HG03521 (cell line): Measurements from ENCODE around the gene MNT.
"Not testable (repeated sequence)": the region's sequence is repeated elsewhere in the genome, so short reads cannot be mapped to it uniquely, and the experiment has no call there.

ENCODE experiments used
- ATAC-seq: cut with Tn5 transposase; IDR thresholded peaks from one replicate; pipeline ENCODE4 v1.9.1; 2021; ENCODE audit warnings: mild to moderate bottlenecking, moderate library complexity; ENCODE audit not compliant: unreplicated experiment

MNT gene, protein sequence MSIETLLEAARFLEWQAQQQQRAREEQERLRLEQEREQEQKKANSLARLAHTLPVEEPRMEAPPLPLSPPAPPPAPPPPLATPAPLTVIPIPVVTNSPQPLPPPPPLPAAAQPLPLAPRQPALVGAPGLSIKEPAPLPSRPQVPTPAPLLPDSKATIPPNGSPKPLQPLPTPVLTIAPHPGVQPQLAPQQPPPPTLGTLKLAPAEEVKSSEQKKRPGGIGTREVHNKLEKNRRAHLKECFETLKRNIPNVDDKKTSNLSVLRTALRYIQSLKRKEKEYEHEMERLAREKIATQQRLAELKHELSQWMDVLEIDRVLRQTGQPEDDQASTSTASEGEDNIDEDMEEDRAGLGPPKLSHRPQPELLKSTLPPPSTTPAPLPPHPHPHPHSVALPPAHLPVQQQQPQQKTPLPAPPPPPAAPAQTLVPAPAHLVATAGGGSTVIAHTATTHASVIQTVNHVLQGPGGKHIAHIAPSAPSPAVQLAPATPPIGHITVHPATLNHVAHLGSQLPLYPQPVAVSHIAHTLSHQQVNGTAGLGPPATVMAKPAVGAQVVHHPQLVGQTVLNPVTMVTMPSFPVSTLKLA

DNA sequence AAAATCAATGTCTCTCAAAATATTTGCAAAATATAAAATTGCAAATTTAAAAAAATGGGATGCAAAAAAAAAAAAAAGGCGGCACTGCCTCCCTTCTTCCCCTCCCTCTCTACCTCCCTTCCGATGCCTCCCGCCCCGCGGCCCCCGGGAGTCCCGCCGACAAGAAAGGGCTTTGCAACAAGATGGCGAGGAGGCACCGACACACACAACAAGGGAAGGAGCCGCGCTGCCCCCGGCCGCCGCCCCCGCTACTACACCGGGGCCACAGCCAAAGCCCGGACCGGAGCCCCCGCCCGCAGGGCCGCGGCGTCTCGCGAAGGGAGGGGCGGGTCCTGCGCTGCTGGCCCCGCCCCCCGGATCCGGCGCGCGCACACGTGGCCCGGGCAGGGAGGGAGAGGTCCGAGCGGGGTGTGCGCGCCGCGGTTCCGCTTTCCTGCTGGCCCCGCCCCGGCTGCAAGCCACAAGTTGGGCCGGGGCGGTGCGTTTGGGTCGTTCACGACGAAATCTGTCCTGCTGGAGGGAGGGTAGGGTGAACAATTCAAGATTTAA lies at the start of gene MNT:
TSS of gene MNT (minus strand) at position 184 of the 549 bp plus-strand sequence. CDS start 348 bp downstream, outside the sequence.
- ATAC-seq: peak; percentile 32

DNA sequence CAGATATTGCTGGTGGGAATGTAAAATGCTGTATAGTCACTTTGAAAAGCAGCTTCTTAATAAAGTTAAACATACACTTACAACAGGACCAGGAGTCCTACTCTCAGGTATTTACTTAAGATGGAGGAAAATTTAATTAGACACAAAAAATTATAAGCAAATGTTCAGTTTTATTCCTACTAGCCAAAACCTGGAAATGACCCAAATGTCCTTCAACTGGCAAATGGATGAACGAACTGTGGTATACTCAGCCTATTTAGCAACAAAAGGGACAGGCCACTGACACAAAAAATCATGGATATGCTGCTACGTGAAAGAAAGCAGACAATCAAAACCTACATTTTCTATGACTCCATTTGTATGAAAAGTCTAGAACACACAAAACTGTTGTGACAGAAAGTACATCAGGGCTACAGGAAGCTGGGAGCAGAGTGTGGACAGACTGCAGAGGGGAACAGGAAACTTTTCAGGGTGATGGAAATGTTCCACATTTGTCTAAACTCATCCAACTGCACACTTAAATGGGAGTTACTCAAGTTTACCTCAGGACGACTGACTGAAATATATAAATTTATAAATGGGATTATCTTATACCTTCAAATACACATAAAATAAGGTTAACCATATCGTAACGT lies 49.3 kb upstream of the MNT start:
- no peak for ATAC-seq

DNA sequence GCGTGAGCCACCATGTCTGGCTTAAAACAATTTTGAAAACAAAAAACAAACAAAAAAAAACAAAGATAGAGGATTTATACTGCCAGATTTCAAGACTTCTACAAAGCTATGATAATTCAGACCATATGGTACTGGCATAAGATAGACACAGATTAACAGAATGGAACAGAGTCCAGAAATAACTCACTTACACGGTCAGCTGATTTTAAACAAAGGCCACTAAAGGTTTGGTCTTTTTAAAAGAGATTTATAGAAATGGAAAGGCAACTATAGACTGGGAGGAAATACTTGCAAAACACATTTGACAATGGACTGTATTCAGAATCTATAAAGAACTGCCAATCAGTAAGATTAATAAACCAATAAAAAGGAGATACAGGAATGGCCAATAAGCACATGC lies 48.6 kb upstream of the MNT start:
- no peak for ATAC-seq

DNA sequence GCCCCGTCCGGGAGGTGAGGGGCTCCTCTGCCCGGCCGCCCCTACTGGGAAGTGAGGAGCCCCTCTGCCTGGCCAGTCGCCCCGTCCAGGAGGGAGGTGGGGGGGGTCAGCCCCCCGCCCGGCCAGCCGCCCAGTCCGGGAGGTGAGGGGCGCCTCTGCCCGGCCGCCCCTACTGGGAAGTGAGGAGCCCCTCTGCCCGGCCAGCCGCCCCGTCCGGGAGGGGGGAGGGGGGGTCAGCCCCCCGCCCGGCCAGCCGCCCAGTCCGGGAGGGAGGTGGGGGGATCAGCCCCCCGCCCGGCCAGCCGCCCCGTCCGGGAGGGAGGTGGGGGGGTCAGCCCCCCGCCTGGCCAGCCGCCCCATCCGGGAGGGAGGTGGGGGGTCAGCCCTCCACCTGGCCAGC lies 46.6 kb upstream of the MNT start:
- not testable (repeated sequence) for ATAC-seq

DNA sequence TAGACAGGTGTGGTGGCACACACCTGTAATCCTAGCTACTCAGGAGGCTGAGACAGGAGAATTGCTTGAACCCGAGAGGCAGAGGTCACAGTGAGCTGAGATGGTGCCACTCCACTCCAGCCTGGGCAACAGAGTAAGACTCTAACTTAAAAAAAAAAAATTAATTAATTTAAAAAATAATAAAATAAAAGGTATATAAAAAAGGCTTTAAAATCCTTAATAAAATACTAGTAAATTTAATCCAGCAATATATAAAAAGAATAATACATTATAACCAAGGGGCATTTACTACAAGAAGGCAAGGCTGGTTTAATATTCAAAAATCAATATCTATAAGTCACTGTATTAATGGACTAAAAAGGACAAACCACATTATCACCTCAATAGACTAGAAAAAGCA lies 44.8 kb upstream of the MNT start:
- ATAC-seq: no peak

DNA sequence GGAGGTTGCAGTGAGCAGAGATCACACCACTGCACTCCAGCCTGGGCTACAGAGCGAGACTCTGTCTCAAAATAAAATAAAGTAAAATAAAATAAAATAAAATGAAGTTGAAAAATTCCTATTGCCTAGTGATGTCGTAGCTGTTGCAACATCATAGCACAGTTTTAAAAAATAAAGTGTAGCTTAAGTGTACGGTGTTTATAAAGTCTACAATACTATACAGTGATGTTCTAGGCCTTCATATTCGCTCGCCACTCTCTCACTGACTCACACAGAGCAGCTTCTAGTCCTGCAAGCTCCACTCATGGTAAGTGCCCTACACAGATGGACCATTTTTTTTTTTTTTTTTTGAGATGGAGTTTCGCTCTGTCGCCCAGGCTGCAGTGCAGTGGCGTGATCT lies 43.5 kb upstream of the MNT start:
- no peak for ATAC-seq

DNA sequence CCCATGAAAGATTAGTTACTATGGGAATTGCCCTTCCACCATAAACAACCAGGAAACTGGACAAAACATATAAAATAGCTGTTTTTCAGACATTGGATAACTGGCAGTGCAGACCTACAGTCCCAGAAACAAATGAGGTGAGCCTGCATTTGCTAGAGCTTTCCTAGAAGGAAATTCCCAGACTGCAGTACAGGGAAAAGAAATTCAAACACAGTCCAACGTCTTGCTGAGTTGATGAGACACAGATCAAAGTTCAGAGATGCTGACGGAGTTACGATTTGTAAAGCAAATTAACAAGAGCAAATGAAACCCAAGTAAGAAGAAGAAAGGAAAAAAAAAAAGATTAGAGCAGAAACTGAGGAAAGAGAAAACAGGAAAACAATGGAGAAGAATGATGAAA lies 41.3 kb upstream of the MNT start:
- no peak for ATAC-seq

DNA sequence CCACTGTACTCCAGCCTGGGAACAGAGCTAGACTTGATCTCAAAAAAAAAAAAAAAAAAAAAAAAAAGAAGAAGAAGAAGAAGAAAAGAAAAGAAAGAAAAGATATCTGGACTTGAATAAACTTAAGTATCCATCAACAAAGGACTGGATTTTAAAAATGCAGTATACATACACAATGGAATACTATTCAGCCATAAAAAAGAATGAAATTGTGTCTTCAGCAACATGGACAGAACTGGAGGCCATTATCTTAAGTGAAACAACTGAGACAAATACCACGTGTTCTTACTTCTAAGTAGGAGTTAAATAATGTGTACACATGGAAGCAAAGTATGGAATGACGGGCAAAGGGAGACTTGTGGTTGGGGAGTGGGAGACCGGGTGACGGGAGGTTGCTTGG lies 40.1 kb upstream of the MNT start:
- no peak for ATAC-seq

DNA sequence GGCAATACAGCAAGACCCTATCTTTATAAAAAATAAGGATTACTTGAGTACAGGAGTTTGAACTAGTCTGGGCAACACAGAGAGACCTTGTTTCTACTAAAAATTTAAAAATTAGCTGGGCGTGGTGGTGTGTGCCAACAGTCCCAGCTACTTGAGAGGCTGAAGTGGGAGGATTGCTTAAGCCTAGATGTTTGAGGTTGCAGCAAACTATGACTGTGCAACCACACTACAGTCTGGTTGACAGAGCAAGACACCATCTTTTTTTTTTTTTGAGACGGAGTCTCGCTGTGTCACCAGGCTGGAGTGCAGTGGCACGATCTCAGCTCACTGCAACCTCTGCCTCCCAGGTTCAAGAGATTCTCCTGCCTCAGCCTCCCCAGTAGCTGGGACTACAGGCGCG lies 39.1 kb upstream of the MNT start:
- not testable (repeated sequence) for ATAC-seq

DNA sequence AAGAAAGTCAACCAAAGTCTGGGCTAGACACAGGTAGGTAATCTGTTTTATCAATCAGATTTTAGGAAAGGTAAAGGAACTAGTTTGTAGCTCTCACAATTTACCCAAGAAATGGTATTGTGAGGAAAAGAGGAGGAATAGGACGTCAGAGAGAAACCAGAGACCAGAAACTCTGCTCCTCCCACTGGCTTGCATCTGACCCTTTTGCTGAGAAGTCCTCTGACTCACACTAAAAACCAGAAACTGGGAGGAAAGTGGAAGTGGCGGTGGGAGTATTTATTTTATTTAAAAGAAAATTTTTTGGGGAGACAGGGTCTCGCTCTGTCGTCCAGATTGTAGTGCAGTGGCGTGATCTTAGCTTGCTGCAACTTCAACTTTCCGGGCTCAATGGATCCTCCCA lies 38.0 kb upstream of the MNT start:
- no peak for ATAC-seq

DNA sequence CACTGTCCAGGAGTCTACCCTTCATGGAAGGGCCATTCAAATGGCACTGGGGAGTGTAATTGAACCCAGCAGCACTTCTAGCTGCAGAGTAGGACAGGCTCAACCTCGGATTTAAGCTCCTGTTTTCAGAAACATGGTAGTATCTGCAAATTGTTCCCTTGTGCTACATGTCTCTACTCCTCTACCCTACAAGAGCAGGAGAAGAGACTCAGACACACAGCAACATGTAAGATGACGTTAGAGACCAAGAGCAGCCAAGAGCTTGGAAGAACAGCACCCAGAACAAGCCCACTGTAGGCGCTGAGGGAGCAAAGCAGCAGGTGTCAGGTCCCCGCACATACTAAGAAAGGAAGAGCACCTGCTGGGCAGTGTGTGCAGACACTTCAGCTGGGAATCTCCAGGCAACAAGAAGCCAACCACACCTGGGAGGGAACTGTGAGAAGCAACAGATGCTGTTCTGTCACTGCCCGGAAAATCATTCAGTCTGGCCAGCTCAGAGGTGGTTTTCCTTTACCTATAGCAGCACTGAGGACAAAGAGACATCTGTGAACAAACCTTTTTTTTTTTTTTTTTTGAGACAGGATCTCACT lies 35.6 kb upstream of the MNT start:
- no peak for ATAC-seq

DNA sequence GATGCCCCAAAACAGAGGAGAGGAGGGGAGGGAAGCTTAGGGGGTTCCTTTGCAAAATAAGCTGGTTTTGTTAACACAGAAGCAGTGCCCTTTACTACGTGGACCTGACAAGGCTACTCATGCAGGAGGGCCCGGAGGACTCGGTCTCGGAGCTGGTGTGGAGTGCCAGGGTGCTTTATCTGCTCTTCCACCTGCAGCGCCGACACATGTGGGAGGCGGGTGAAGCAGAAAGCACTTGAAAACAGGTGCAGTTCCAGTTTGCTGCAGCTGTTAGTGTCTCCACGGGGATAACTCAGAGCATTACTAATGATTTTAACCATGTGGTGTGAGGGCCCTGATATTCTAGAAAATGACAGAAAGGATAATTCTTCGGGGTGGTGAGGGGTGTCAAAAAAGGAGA lies 35.0 kb upstream of the MNT start:
- no peak for ATAC-seq

DNA sequence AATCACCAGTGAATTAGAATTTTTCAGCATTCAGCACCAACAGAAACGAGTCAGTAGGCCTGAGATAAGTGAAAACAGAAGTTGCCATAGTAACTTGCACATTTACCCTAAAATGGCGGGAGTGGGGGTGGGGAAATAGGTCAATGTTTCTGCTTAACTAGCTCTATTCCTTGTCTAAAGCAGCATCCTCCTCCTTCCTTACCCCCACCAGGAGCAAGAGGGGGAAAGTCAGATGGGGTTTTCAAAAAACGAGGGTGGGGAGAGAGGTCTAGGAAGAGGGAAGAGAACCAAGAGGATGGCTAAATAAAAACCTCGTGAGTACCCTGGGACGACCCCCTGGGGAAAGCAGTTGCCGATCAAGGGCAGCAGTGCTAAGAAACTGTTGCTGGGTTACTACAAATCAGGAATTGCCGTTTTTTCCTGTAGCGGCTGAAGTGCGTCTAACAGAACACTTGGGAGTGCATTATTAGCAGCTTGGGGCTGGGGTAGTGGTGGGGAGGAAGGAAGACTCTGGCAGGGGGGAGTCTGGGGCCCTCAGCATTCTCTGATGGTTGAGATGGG lies 34.4 kb upstream of the MNT start:
- no peak for ATAC-seq

DNA sequence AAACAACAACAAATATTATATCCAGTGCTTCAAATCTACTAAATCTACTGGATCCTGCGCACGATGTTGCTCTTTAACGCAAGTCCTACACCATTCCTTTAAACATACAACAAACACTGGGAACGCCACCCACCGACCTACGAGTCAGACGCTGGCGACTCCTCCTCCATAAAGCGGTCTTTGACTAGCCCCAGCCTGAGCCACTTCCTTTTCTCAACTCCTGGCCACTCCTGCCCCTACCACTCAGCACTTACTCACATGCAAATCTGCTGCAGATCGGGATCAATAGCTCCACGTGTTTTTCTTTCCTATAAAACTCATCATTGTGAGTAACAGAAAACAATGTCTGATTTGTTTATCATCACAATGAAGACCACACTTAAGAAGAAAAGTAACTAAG lies 32.8 kb upstream of the MNT start:
- no peak for ATAC-seq

DNA sequence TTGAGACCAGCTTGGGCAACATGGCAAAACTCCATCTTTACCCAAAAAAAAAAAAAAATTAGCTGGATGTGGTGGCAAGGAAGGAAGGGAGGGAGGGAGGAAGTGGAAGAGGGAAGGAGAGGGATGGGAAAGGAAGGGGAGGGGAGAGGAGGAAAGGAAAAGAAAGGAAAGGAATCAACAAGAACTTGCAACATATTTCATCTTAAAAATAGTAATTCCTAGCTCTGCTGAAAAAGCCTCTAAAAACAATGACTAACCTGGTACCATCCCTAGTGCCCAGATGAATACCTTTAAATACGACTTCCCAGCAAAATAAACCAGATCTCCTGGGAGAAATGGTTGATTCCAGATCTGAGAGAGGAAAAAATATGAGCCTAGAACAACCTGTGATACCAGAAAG lies 27.1 kb upstream of the MNT start:
- ATAC-seq: no peak

DNA sequence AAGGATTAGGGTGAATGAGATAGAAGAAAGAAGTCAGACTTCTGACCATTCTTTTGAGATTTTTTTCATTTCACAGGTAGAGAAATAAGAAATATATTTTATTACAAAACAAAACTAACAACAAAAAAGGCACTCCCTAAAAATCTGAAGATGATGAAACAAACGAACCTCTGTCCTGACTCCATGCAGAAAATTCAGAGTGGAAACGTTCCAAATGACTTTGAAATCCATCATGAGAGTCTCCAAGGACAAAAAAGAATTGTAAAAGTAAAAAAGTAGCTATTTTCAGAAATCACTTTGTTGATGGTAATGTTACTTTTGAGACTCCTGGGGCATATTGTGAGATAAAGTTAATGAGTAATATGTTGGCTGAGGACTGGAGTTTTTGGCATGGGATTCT lies 26.4 kb upstream of the MNT start:
- no peak for ATAC-seq

DNA sequence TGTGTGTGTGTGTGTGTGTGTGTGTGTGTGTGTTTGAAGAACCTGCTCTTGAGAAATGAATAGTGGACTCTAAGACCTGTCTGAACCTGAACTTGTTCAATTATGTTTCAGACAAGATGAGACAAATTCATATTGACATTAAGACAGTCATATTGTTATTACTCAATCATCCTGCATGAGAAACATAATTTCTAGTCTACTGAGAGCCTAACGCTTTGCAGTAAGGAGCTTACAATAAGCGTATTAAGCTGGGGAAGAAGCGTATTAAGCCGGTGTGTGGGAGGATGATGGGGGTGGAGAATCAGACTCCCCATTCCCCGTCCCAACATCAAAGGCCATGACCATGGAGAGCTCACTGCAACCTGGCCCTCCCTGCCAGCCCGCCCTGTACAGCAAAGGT lies 22.4 kb upstream of the MNT start:
- ATAC-seq: no peak

DNA sequence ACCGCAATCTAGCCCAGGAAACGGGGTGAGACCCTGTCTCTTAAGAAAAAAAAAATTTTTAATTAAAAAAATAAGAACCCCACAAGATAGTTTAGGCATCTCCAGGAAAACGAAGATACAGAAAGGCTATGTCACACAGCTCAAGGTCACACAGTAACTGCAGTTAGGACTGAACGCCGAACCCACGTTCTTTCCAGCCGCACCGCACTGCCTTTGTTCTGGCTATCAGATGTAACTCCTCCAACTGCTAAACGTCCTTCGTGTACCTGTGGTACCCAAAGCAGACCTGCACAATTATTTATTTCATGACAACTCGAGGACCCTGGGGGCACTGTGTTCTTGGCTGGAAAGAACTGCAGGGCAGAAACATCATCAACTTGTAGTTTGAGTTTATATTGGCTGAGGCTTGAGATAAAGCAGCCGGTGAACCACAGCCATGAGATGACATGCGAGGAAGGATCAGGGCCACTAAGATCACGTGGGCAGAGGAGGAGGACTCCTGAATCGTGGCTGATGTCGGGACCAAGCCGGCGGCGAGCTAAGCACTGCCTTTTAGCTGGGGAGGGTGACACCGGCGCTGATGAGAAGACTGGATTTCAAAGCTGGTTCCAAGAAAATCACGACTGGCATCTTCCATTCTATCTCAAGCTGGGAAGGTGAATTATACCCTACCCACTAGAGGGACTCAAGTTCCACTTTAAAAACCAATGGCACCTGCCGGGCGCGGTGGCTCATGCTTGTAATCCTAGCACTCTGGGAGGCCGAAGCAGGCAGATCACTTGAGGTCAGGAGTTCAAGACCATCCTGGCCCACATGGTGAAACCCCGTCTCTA lies 20.7 kb upstream of the MNT start:
- no peak for ATAC-seq

DNA sequence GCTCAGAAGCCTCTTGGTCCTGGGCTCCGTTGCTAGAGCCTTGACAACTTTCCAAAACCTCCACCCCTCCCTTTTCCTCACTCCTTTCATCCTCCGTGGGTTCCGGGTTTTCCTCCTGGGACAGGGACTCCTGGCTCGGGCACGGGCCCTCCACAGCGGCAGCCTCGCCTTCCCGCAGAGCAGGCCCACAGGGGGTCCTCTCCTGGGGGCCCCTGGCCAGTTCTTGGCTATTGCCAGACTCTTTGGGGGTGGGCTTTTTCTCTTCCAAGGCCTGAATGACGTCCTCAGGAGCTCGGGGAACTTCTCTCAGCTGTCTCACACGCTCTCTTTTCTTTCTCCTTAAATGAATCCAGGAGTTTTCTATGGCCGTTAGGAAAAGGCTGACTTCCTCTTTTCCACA lies 19.3 kb upstream of the MNT start:
- no peak for ATAC-seq

DNA sequence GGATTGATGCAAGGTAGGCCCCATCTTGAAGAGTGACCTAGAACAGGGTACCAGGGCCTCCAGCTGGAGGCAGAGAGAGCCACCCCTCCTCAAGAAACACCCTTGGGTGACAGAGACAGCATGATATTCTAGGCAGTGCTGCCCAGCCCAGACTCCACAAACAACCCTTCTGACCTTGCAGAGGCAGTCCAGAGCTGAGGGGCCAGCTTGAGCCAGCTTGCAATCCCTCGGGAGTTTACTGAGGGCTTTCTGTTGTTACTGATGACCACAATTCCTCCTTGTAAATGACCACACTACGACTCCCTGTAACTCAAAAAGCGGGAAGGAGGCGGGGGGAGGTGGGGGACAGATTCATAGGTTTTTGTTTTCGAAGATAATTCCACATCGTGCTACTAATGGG lies 18.6 kb upstream of the MNT start:
- ATAC-seq: no peak
